Panc1 (cell line): ENCODE data around the gene FHOD1. TPM values are rescaled to one million over a fixed set of nuclear protein-coding genes. Genes with fewer than 3 reads are reported as not detected.

ENCODE experiments used
- ATAC-seq: fragments of 200-7000 bp; cut with Tn5 transposase; 2 replicates; pipeline ENCODE4 v1.9.1; 2020; ENCODE audit warnings: mild to moderate bottlenecking, moderate library complexity
- BruUV-seq: library from RNA; stranded (reverse); fragments of 400-500 nt; replicated peaks from 2 replicates; lab custom pipeline; 2021; lab: Mats Ljungman, UMichigan
- CTCF ChIA-PET: fragments of 300-600 bp; sonication (Branson Sonifier 250); formaldehyde crosslinking; loops from one replicate; lab custom pipeline; 2022; ENCODE audit warnings: antibody characterized with exemption; lab: Charles Lee
- POLR2A ChIA-PET: fragments of 300-600 bp; sonication (Branson Sonifier 250); formaldehyde crosslinking; loops from one replicate; lab custom pipeline; 2022; ENCODE audit warnings: antibody characterized with exemption; lab: Charles Lee
- DNase-seq: peaks from one replicate; pipeline ENCODE4 v3.0.0-alpha.2; 2010; ENCODE audit warnings: low read depth, low spot score
- H3K27ac ChIP-seq: 2 replicates; pipeline ENCODE4 v1.5.1; 2011; ENCODE audit warnings: mild to moderate bottlenecking, low read length, inconsistent platforms
- H3K27me3 ChIP-seq: fragments of 200-500 bp; sonication (Bioruptor generic); 2 replicates; pipeline ENCODE4 v1.6.0; 2014; ENCODE audit warnings: low read length, inconsistent platforms; ENCODE audit not compliant: control insufficient read depth, insufficient read depth
- H3K36me3 ChIP-seq: fragments of 200-500 bp; sonication (Bioruptor generic); 2 replicates; pipeline ENCODE4 v1.5.1; 2014; ENCODE audit warnings: inconsistent platforms, mild to moderate bottlenecking, low read length, moderate library complexity; ENCODE audit not compliant: control insufficient read depth, insufficient read depth
- H3K4me1 ChIP-seq: 2 replicates; pipeline ENCODE4 v1.5.1; 2011; ENCODE audit warnings: inconsistent platforms, mild to moderate bottlenecking, low read length, moderate library complexity; ENCODE audit not compliant: control insufficient read depth, insufficient read depth
- H3K4me3 ChIP-seq, 2 experiments: 2 replicates each; pipeline ENCODE4 v1.5.1; 2011 to 2012; ENCODE audit warnings: low read depth in 2 of 2, low read length in 2 of 2, mild to moderate bottlenecking in 2 of 2, inconsistent platforms in 1 of 2, moderate library complexity in 1 of 2
- H3K9me3 ChIP-seq: fragments of 200-500 bp; sonication (Bioruptor generic); 2 replicates; pipeline ENCODE4 v1.5.1; 2014; ENCODE audit warnings: low read depth, mild to moderate bottlenecking, inconsistent platforms, low read length, moderate library complexity; ENCODE audit not compliant: control insufficient read depth, insufficient read depth
- POLR2AphosphoS5 ChIP-seq: IDR thresholded peaks from 2 replicates; pipeline ENCODE4 v1.6.1; 2012; ENCODE audit warnings: mild to moderate bottlenecking, low read depth, low read length, moderate library complexity
- REST ChIP-seq, 2 experiments: IDR thresholded peaks; 2 replicates each; pipeline ENCODE4 v1.6.1; 2011 to 2012; ENCODE audit warnings: low read depth in 2 of 2, control low read depth in 1 of 2, low read length in 1 of 2, mild to moderate bottlenecking in 1 of 2, moderate library complexity in 1 of 2; ENCODE audit not compliant: insufficient read depth in 1 of 2
- SIN3A ChIP-seq: IDR thresholded peaks from 2 replicates; pipeline ENCODE4 v1.6.1; 2012; ENCODE audit warnings: low read depth, mild to moderate bottlenecking, low read length, moderate library complexity, borderline replicate concordance; ENCODE audit not compliant: insufficient read depth
- TCF7L2 ChIP-seq: IDR thresholded peaks from 2 replicates; pipeline ENCODE4 v1.6.1; 2011; ENCODE audit warnings: mild to moderate bottlenecking, low read depth, low read length, inconsistent platforms
- in situ Hi-C: cut with HindIII; loops from 2 replicates; pipeline ENCODE4 v1.10.0; 2016; ENCODE audit warnings: low sequenced_read_pairs, low pct_unique_long_range_greater_than_20kb
- intact Hi-C: fragments of 100-400 bp; cut with micrococcal nuclease; formaldehyde crosslinking; loops from one replicate; pipeline ENCODE4 v1.10.0; 2022; ENCODE audit not compliant: unreplicated experiment
- total RNA-seq: library from RNA; stranded (reverse); gene quantifications from one replicate; pipeline ENCODE4 v1.2.1, GENCODE V29; 2021; ENCODE audit not compliant: unreplicated experiment
- TF ChIP-seq, protein P1 (sequence below): fragments of 450-650 bp; IDR thresholded peaks from 2 replicates; pipeline ENCODE4 v1.5.1; 2017; ENCODE audit warnings: mild to moderate bottlenecking

The FHOD1 gene
- total RNA-seq, 1 experiment from 2014 or later: 9.3 TPM

DNA sequence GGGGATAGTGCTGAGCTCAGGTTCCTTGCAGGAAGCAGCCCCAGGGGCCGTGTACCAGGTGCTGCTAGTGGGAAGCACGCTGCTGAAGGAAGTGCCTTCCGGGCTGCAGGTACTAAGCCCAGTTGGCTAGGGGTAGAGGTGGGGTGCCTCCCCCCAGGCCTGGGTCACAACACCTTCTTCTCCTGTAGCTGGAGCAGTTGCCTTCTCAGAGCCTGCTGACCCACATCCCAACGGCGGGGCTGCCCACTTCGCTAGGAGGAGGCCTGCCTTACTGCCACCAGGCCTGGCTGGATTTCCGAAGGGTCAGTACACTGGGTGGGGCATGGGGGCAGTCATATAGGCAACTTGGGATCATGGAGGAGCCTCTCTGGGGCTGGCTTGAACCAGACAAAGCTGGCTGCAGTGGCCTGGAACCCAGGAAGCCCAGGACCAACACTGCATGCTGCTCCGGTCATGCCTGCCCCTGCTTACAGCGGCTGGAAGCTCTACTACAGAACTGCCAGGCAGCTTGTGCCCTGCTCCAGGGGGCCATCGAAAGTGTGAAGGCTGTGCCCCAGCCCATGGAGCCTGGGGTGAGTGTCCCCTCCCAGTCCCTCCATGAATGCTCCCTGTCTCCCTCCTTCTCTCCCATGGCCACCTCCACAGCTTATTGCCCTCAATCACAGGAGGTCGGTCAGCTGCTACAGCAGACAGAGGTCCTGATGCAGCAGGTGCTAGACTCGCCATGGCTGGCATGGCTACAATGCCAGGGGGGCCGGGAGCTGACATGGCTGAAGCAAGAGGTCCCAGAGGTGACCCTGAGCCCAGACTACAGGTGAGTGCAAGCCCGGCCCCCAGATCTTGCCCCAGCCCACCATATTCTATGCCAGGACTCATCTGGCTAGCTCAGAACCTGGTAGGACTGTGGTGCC, 34.5 kb upstream of the FHOD1 start:
- Histone ChIP-seq H3K27me3 (no peaks in the 10 kb centered on the region), H3K27ac (no peak overlapping the region), H3K36me3 (no peaks in the 10 kb centered on the region; the same call in 1 of the 2 replicates), H3K4me1 (peaks cover 6% of the 10 kb centered on the region; the same call in 1 of the 2 replicates), H3K4me3 (no peak overlapping the region), H3K9me3 (no peaks in the 10 kb centered on the region)
- ChIA-PET CTCF (interaction anchor here (0.7 to 0.8 kb wide), 3 partner anchors 84 to 118 kb away, joined by 3 to 9 read pairs (median 4); no protein-coding TSS in a partner anchor), POLR2A (interaction anchor here (0.6 kb wide), 1 partner anchor 271 kb away, joined by 5 read pairs; no protein-coding TSS in a partner anchor)
- no TSS peak for BruUV-seq
- no peak for ATAC-seq
- TF ChIP-seq SIN3A (no peak), TCF7L2 (no peak), POLR2AphosphoS5 (no peak), REST (IDR thresholded peaks at IDR 0.05; ENCODE audit: insufficient read depth in 1 of 2, low read depth in 2 of 2, low read length in 1 of 2) (no peak)
- TF ChIP-seq, protein P1, sequence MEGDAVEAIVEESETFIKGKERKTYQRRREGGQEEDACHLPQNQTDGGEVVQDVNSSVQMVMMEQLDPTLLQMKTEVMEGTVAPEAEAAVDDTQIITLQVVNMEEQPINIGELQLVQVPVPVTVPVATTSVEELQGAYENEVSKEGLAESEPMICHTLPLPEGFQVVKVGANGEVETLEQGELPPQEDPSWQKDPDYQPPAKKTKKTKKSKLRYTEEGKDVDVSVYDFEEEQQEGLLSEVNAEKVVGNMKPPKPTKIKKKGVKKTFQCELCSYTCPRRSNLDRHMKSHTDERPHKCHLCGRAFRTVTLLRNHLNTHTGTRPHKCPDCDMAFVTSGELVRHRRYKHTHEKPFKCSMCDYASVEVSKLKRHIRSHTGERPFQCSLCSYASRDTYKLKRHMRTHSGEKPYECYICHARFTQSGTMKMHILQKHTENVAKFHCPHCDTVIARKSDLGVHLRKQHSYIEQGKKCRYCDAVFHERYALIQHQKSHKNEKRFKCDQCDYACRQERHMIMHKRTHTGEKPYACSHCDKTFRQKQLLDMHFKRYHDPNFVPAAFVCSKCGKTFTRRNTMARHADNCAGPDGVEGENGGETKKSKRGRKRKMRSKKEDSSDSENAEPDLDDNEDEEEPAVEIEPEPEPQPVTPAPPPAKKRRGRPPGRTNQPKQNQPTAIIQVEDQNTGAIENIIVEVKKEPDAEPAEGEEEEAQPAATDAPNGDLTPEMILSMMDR: no peak
- in situ Hi-C loops (no loop called here), intact Hi-C loops (no loop called here)
- no peak for DNase-seq

DNA sequence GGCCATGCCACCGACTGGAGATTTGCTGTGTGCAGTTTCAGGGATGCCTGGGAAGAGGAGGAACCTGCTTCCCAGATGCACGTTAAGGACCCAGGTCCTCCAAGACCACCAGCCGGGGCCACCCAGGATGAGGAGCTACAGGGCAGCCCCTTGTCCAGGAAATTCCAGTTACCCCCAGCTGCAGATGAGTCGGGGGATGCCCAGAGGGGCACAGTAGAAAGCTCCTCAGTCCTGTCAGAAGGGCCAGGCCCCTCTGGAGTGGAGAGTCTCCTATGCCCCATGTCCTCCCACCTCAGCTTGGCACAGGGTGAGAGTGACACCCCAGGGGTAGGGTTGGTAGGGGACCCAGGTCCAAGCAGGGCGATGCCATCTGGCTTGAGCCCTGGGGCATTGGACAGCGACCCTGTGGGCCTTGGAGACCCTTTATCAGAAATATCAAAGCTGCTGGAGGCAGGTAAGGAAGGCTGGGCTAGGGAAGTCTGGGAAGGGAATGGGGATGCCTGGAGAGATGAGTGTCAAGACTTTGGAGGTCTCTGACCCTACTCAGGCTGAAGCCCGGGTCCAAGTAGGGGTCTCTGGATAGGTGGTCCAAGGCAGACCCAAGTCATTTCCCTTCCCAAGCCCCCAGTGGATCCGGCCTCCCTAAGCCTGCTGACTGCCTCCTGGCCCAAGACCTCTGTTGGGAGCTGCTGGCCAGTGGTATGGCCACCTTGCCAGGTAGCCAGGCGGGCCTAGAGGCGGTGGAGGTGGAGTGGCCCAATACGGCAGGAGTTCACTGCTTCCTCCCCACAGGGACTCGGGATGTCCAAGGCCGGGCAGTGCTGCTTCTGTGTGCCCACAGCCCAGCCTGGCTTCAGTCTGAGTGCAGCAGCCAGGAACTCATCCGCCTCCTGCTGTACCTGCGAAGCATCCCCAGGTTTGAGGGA, 33.1 kb upstream of the FHOD1 start:
- intact Hi-C loops (no loop called here), in situ Hi-C loops (no loop called here)
- ChIA-PET POLR2A (no interaction called here), CTCF (no interaction called here)
- Histone ChIP-seq H3K27me3 (no peaks in the 10 kb centered on the region), H3K9me3 (no peaks in the 10 kb centered on the region), H3K4me1 (peaks cover 6% of the 10 kb centered on the region; the same call in 1 of the 2 replicates), H3K36me3 (no peaks in the 10 kb centered on the region; the same call in 1 of the 2 replicates), H3K4me3 (no peak overlapping the region; a peak in 1 of 4 replicates), H3K27ac (no peak overlapping the region)
- TF ChIP-seq, protein P1: no peak
- TF ChIP-seq TCF7L2 (no peak), SIN3A (no peak), POLR2AphosphoS5 (no peak), REST (IDR thresholded peaks at IDR 0.05; ENCODE audit: insufficient read depth in 1 of 2, low read depth in 2 of 2, low read length in 1 of 2) (no peak)
- ATAC-seq (no peak), DNase-seq (no peak)
- no TSS peak for BruUV-seq
